MM.1S (cell line): Measurements from ENCODE around the gene SLC35E2B.
"Not testable (repeated sequence)": the region's sequence is repeated elsewhere in the genome, so short reads cannot be mapped to it uniquely, and the experiment has no call there.

Experiments used
- CTCF ChIP-seq: fragments of 300-600 bp; sonication (generic); IDR thresholded peaks from 2 replicates; pipeline ENCODE4 v1.5.1; 2016; ENCODE audit warnings: antibody characterized with exemption, low read length, mixed read lengths
- EZH2 ChIP-seq: fragments of 300-600 bp; sonication (generic); optimal IDR thresholded peaks from 2 replicates; pipeline ENCODE3; 2017; ENCODE audit warnings: low read depth, mild to moderate bottlenecking, antibody characterized with exemption, low read length, mixed read lengths
- EZH2phosphoT487 ChIP-seq: fragments of 300-600 bp; sonication (generic); IDR thresholded peaks from 2 replicates; pipeline ENCODE4 v1.6.1; 2018; ENCODE audit warnings: antibody characterized with exemption, low read length

GRCh38 chr1:1640081-1640480, 52.5 kb downstream of the SLC35E2B start:
- TF ChIP-seq CTCF, EZH2, EZH2phosphoT487: not testable (repeated sequence)
